Stimulated activated CD8-positive, alpha-beta memory T cell treated with anti-CD3 and anti-CD28 coated beads, Interleukin-2, amount 100 ng/mL, for 48 hours (primary cell): ENCODE measurements around the gene E4F1.
A peak's percentile ranks its signal among the peaks of the same experiment; 100 is the strongest.
"Not testable (repeated sequence)": the region's sequence is repeated elsewhere in the genome, so short reads cannot be mapped to it uniquely, and the experiment has no call there.

ENCODE experiments used
- DNase-seq, 2 donors: peaks; one replicate each; pipeline ENCODE4 v3.0.0-alpha.2; 2020; ENCODE audit warnings: low read depth in 2 of 2

E4F1 gene

DNA sequence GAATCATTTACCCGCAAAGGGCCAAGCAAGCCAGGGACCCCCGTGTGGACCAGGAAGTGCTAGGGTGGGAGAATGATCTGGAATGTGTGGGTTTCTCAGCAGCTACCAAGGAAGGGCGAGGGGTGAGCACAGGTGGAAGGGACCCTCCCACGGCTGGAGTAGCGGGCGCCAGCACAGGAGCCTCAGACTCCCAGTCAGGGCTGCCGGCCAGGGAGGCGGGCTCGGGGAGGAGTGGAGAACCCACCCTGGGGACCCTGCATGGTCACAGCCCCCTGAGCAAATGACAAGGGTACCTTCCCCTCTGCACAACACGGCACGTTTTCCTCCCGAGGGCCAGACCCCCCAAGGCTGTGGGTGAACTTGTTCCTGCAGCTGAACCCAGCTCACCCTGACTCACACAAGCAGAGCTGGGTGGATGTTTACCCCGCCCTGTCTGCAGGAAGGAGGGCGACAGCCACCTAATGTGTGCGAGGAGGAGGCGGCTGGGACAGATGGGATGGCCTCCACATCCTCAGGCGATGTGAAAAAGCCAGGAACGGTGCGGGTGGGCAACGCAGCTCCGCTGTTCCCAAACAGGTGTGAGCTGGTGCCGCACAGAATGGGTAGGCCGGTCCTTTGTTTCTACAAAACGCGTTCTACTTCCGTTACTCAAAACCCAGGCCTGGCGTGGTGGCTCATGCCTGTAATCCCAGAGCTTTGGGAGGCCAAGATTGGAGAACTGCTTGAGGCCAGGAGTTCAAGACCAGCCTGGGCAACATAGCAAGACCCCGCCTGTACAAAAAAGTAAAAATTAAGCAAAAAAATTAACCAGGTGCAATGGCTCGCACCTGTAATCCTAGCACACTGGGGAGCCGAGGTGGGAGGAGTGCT lies 21.8 kb downstream of the E4F1 start:
- DNase-seq = no peak

DNA sequence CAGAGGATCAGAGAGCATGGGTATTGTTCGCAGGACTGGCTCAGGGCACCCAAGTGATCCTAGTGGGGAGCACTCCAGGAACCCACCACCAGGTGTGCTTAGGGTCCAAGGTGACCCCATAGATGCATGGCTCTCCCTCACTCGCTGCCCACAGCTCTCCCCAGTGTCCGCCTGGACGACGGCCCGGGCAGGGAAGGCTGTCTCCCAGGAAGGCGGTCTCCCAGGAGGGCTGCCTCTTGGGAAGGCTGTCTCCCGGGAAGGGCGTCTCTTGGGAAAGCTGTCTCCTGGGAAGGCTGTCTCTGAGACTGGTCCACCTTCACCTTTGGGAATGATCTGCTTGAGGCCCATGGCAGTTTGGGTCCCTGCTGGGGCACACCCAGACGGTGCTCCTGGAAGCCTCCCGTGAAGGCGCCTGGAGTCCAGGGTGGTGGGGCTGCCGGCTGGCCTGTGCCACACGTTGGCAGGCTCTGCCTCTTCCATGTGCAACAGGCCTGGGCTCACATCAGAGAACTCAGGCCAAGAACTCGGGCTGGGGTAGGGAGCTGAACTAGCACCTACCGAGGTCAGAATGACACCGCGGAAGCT lies 23.0 kb downstream of the E4F1 start:
- no peak for DNase-seq

DNA sequence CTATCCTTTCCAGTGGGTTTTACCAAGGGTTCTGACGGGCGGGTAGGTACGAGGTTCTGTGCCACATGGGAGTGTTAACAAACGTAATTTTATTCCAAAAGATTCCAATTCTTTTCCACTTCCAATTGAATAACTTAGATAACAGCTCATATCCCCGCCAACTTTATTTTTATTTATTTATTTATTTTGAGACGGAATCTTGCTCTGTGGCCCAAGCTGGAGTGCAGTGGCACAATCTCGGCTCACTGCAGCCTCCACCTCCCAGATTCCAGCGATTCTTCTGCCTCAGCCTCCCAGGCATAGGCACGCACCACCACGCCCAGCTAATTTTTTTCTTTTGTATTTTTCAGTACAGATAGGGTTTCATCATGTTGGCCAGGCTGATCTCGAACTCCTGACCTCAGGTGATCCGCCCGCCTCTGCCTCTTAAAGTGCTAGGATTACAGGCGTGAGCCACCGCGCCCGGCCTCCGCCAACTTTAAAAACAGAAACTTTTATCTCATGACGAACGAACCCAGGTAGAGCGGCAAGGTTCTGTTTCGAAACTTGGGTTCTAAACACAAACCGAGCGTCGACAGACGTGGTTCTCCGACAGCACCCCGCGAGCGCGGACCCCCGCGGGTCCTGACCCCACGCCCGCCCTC lies 27.4 kb downstream of the E4F1 start:
- peak in 1 of 2 donors; percentile 29 for DNase-seq

DNA sequence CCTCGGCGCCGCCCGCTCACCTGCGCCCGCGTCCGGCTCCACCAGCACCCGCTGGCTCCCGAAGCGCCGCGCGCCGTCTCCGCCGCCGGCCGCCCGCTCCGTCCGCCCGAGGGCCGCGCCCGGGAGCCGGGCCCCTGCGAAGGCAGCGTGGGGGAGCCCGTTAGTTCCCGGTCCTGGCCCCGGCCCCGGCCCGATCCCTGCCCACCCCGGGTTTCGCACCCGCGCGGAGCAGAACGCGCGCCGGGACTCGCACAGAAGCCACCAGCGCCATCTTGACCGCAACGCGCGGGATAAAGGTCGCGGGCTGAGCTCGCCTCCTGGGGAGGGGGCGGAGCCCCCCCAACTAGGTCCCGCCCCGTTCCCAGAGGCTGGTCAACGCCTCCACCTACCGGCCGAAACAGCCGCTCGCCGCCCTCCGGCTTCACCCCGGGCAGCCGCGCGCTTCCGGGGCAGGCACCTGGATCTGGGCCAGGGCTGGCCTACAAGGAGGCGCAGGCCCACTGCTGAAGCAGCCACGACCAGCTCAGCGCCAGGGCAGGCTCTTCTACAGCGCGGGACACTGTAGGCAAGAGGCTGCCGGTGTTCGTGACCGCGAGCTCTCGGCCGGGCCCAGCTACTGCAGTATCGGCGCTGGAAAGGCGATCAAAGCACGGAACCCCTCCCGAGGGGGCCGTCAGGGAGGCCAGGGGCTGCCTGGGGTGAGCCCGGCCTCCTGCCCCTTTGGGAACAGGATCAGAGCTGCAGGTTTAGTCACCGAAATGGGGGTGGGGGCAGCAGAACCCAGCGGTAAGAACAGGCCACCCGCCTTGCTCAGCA lies 28.1 kb downstream of the E4F1 start, which contains the start of gene ECI1:
TSS of gene ECI1 (minus strand) at position 292 of the 816 bp plus-strand sequence. CDS start at position 271, 21 bp downstream.
- peak; percentile 84 to 89 for DNase-seq

DNA sequence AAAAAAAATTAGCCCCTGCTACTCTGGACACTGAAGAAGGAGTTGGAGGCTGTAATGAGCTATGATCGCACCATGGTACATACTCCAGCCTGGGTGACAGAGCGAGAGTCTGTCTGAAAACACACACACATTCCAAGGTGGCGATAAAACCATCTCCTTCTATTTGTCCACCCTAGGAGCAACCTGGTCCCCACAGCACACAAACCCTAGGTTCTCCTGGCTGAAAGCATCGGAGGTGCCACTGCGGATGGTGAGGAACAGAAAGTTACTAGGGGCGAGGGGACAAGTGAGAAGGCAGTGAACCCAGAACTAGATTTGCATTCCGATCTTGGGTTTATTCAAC lies 29.4 kb downstream of the E4F1 start:
- DNase-seq = no peak

GRCh38 chr16:2253293-2253692 lies 29.9 kb downstream of the E4F1 start:
- DNase-seq = no peak

DNA sequence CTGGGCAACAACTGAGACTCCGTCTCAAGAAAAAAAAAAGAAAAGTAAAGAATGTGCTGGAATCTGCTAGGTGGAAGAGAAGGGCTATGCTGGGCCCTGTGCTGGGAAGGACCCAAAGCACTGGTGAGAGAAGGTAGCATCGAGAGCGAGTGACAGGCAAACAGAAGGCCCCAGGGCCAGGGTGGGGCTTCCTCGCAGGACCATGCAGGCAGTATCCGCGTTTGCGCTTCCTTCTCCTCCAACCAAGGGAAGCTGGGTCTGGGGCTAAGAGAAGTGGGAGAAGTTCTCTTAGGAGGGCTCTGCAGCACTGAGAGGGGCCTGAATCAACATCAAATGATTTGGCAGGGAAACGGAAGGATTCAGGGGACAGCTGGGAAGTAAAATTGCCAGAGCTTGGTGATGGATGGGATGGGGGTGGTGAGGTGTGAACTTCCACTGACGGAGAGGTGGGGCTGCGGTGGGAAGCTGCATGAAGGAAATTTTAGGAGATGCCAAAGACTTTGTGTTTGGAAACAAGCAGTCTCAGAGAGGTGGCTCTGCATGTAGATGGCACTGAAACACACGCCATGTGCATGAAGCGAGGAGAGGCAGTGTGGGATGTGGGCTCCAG lies 33.2 kb downstream of the E4F1 start:
- no peak for DNase-seq

GRCh38 chr16:2257726-2258125 lies 34.3 kb downstream of the E4F1 start:
- DNase-seq = no peak

GRCh38 chr16:2258530-2258929 lies 35.1 kb downstream of the E4F1 start:
- not testable (repeated sequence) for DNase-seq

DNA sequence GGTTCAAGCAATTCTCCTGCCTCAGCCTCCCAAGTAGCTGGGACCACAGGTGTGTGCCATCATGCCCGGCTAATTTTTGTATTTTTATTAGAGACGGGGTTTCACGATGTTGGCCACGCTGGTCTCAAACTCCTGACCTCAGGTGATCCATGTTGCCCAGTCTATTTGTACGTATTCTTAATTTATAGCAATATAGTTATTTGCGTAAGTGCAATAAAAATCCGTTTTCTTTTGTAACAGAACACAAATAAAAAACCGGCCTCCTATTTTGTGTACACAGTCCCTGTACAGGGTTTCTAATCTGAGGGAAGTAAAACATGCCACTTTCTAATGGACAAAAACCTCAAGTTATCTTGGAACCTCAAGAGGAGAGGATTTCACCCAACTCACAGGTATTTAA lies 36.9 kb downstream of the E4F1 start:
- no peak for DNase-seq

- DNase-seq = not testable (repeated sequence)
These were observed 39.6 kb downstream of the E4F1 start for GRCh38 chr16:2263026-2263425.

- DNase-seq = not testable (repeated sequence)
These were observed 43.5 kb downstream of the E4F1 start for GRCh38 chr16:2266887-2267286.

DNA sequence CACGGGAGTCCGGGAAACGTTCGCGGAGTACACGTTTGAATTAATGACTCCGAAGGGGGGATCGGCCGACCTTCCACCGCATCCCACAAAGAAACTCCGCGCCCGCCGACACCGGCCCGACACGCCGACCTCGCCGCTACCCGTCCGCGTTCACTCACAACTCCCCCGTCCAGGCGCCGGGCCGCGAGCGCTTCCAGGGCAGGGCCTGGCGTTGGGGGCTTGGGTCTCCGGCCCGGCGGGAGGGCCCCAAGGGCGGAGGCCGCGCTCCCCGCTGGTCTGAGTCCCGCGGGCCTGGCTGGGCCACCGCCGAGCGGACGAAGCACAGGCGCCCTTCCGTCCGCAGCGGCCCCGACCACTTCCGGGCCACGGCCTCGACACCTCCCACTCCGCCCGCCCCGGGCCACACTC lies 44.1 kb downstream of the E4F1 start:
- not testable (repeated sequence) for DNase-seq

DNA sequence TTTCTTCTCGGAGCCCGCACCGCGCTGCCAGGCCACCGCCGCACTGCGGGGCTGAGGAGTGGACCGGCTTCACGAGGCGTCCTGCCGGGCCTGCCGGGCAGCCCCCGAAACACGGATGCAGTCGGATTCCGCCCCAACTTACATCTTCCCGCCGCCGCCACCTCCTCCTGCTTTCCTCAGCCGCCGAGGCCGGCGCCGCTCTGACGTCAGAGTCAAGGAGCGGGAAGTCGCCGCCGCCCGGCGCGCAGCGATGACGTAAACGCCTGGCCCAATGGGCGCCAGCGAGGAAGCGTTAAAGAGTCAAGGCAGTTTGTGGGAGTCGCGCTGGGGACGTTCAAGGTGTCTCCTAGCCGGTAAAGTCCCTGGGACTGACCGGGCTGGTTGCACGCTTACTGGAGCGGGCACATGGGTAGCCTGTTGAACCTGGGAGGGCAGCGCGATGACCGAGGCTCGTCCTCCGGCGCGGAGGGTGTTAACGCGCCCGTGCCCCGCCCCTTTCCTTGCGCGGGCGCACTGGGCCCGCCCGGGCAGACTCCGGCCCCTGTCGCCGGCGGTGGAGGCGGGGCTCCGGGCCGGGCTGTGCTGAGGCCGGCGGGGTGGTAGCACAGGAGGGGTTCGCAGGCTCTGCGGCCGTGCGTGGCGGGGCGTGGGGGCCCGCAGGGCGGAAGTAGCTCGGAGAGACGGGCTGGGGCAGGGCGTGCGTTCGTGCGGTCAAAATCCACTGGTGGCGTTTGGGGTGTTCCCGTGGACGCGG lies 44.7 kb downstream of the E4F1 start, which contains the start of gene RNPS1:
TSS of gene RNPS1 (minus strand) at position 214 of the 754 bp plus-strand sequence. CDS start 3,483 bp downstream, outside the sequence.
- peak; percentile 95 to 96 for DNase-seq

GRCh38 chr16:2270070-2270462 lies 46.7 kb downstream of the E4F1 start:
- DNase-seq = no peak

GRCh38 chr16:2270588-2271470 lies 47.4 kb downstream of the E4F1 start:
- DNase-seq = no peak

DNA sequence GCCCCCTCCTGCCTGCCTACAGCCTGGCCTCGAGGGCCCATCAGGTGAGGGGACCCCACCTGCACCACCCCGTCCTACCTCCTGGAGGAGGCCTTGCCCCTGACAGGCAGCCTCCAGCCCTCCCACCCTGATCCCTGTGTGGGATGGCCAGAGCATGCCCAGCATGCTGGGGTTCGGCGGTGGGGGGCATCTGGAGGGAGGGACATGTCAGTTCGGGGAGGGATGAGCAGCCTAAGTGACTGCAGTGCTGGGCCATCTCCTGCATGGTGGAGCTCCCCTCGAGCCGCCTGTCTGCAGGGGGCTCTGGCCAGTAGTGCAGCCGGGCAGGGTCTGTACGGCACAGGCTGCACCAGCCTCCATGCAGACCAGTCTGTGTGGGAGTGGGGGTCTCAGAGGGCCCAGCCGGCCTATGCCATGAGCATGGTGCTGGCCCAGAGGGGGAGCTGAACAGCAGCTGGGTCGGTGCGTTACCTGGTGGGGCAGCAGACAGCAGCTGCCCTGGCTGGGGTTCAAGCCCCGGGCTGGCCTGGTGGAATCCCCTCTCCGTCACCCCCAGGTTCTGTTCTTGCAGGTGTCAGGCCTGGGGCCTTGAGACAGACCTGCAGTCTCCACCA lies 48.6 kb downstream of the E4F1 start:
- DNase-seq = no peak

- no peak for DNase-seq
These were observed 50.1 kb downstream of the E4F1 start for GRCh38 chr16:2273484-2273883.

DNA sequence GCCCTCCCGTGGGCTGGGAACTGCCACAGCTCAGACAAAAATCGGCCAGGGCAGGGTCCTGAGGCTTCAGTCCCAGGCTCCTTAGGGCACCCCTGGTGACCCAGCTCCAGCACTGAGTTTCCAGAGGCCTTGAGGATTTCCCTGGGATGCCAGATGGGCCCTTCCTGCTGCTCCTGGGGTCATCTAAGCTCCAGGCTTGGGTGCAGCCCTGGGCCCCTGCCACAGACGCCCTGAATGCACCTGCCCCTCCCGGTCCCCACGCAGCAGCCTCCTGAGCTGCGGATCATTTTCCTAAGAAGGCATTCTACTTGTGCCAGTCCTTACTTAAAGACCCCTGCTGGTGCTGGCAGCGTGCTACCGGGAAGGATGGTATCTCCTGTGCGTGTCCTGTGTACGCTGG lies 50.5 kb downstream of the E4F1 start:
- DNase-seq = no peak
